Lower leg skin (tissue), 4 donors: Measurements from ENCODE around the gene IL10RA. TPM values are rescaled to one million over a fixed set of nuclear protein-coding genes. Genes with fewer than 3 reads are reported as not detected.

Experiments
- DNase-seq, 2 donors: peaks; one replicate each; pipeline ENCODE4 v3.0.0-alpha.2; 2019; ENCODE audit warnings: low spot score in 2 of 2
- H3K4me3 ChIP-seq: fragments of 200-600 bp; sonication (generic); 2 replicates; pipeline ENCODE4 v1.5.1; 2017; ENCODE audit warnings: mild to moderate bottlenecking, low read depth; ENCODE audit not compliant: poor library complexity, severe bottlenecking
- CTCF ChIP-seq, 3 donors: fragments of 450-650 bp; IDR thresholded peaks; one replicate each; pipeline ENCODE4 v1.5.1; 2016; ENCODE audit warnings: antibody characterized with exemption in 3 of 3, mild to moderate bottlenecking in 3 of 3, moderate library complexity in 2 of 3
- POLR2A ChIP-seq, 2 donors: fragments of 450-650 bp; IDR thresholded peaks; one replicate each; pipeline ENCODE4 v1.6.1; 2016 to 2017; ENCODE audit warnings: antibody characterized with exemption in 2 of 2, mild to moderate bottlenecking in 1 of 2, moderate library complexity in 1 of 2
- WGBS, 2 donors: methylation state at CpG; one replicate each; pipeline ENCODE4 v1.1.5; 2018; 5-methylcytosine and 5-hydroxymethylcytosine counted together
- intact Hi-C: fragments of 100-400 bp; cut with DNase I; formaldehyde crosslinking; loops from one replicate; pipeline ENCODE4 v1.15.0; 2023; ENCODE audit warnings: low total_unique reads
- total RNA-seq, 4 donors: library from RNA; depleted of rRNA; stranded (reverse); fragments of >200 nt; gene quantifications; one replicate each; pipeline ENCODE4 v1.1.0, GENCODE V29; 2016

IL10RA gene
- total RNA-seq, 4 donors from 2014 or later: 5.7 to 14.9 (median 8.1) TPM

GRCh38 chr11:117959438-117960149, 26.6 kb upstream of the IL10RA start:
- H3K4me3 ChIP-seq: no peak overlapping the region
- no peak for DNase-seq
- no peak for TF ChIP-seq CTCF (IDR thresholded peaks at IDR 0.05)
- TF ChIP-seq POLR2A (IDR thresholded peaks at IDR 0.05): no peak
- 61 to 77% methylated on average over 1 of the region's 1 CpG for WGBS, 2 donors
- intact Hi-C loops: no loop called here

- no peak for DNase-seq
- no peak for TF ChIP-seq CTCF (IDR thresholded peaks at IDR 0.05)
- TF ChIP-seq POLR2A (IDR thresholded peaks at IDR 0.05): no peak
- no peak overlapping the region for H3K4me3 ChIP-seq
- intact Hi-C loops: no loop called here
- WGBS, 2 donors: 63 to 73% methylated on average over 1 of the region's 1 CpG
Measured at GRCh38 chr11:117960406-117960805, 25.8 kb upstream of the IL10RA start.

- no peak for TF ChIP-seq CTCF (IDR thresholded peaks at IDR 0.05)
- no peak for TF ChIP-seq POLR2A (IDR thresholded peaks at IDR 0.05)
- intact Hi-C loops: no loop called here
- WGBS, 2 donors: 85 to 87% methylated on average over 10 of the region's 10 CpGs
- peak in 1 of 2 donors; percentile 70 for DNase-seq
- no peak overlapping the region for H3K4me3 ChIP-seq
Measured at GRCh38 chr11:117961896-117962295, 24.3 kb upstream of the IL10RA start.

GRCh38 chr11:117962826-117963225, 23.4 kb upstream of the IL10RA start:
- intact Hi-C loops: no loop called here
- 87 to 95% methylated on average over 3 of the region's 3 CpGs for WGBS, 2 donors
- H3K4me3 ChIP-seq: no peak overlapping the region
- TF ChIP-seq POLR2A (IDR thresholded peaks at IDR 0.05): no peak
- TF ChIP-seq CTCF (IDR thresholded peaks at IDR 0.05): no peak
- no peak for DNase-seq

- no peak overlapping the region for H3K4me3 ChIP-seq
- WGBS, 2 donors: 71 to 81% methylated on average over 8 of the region's 8 CpGs
- TF ChIP-seq POLR2A (IDR thresholded peaks at IDR 0.05): no peak
- no peak for TF ChIP-seq CTCF (IDR thresholded peaks at IDR 0.05)
- intact Hi-C loops: no loop called here
- no peak for DNase-seq
Measured at GRCh38 chr11:117966908-117967307, 19.3 kb upstream of the IL10RA start.
